HL-60/S4 treated with phorbol 12-myristate 13-acetate at 8.2 ng/mL for 4 days and 3 days (cell line): ENCODE data around the gene PPP1R14C.

ENCODE experiments used
- in situ Hi-C: fragments of 300-500 bp; cut with MboI; formaldehyde crosslinking; loops from 2 replicates; pipeline ENCODE4 v1.15.0; 2022; ENCODE audit warnings: low sequenced_read_pairs

PPP1R14C gene, protein sequence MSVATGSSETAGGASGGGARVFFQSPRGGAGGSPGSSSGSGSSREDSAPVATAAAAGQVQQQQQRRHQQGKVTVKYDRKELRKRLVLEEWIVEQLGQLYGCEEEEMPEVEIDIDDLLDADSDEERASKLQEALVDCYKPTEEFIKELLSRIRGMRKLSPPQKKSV

DNA sequence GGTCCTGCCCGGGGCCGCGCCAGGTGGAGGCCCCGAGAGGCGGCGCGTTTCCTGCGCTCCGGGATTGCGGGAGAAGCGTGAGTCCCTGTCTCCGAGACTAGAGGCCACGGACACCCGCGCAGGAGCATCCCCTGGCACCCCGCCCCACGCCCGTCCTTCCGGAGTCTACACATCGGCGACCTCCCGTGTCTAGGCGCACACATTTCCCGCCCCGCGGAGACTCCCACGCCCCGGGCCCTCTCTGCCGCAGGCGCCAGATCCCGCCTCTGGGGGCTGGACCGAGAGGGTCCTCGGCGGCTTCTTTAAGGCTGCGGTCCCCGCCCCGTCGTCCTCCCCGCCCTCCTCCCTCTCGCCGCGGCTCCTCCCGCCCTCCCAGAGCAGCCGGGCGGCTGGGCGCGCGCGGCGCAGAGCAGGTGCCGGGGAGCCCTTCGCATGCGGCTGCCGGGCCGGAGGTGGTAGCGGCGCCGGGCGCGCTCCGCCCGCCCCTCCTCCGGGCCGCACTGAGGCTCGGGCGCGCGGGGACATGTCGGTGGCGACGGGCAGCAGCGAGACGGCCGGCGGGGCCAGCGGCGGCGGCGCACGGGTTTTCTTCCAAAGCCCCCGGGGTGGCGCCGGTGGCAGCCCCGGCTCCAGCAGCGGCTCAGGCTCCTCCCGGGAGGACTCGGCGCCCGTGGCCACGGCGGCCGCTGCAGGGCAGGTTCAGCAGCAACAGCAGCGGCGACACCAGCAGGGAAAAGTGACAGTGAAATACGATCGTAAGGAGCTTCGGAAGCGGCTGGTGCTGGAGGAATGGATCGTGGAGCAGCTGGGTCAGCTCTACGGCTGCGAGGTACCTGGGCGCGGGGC lies at the start of gene PPP1R14C:
Gene PPP1R14C, plus strand, starts transcription at position 375 of the 846 bp plus-strand sequence. Its CDS starts 149 bp downstream, at position 524.
- in situ Hi-C loops = no loop called here

DNA sequence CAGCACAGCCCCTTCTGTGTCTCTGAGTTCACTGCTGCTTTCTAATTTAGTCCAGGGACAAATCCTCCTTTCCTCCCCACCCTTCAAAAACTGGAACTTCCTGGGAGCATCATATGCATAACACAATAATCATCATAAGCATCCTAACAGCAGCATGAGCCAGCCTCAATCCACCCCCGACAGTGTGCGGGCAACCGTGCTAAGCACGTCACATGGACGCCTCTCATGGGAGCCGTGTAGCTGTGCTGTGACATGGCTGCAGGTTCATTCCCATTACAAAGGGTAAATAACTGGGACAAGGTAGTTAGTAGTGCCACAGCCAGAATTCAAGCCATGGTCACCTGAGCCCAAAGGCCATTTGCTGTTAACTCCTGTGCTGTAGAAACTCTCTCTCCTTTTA lies 49.4 kb upstream of the PPP1R14C start:
- in situ Hi-C loops = no loop called here

DNA sequence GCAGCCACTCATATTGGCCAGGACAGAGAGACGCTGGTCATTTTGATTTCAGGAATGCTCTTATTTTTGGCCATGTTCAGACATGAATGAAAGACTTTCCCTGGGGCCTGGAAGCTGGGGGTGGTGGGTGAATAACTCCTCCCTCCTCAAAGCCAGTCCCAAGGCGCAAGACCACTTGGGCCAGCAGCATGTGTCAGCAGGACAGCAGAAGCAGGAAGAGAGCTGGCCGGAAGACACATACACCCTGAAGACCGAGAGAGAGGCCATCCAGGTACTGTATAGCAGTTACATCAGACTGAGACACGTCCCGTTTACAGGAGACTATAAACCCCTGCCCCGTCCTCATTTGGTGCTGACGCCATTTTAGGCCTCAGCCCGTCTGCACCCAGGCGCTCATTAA lies 44.7 kb upstream of the PPP1R14C start:
- in situ Hi-C loops = no loop called here

DNA sequence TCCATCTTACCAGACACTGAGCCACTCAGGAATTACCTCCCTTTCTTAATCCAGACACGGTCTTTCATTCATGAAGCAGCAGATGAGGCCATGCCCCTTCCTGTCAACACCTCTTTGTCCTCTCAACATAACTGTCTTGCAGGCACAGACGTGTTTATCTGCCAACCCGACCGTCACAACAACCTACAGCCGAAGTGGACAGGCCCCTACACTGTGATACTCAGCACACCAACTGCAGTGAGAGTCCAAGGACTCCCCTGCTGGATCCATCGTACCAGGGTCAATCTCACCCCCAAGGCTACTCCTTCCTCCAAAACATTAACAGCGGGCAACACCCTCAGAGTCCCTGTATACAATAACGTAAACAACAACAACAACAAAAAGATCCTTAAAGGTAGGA lies 43.3 kb upstream of the PPP1R14C start:
- in situ Hi-C loops = no loop called here

DNA sequence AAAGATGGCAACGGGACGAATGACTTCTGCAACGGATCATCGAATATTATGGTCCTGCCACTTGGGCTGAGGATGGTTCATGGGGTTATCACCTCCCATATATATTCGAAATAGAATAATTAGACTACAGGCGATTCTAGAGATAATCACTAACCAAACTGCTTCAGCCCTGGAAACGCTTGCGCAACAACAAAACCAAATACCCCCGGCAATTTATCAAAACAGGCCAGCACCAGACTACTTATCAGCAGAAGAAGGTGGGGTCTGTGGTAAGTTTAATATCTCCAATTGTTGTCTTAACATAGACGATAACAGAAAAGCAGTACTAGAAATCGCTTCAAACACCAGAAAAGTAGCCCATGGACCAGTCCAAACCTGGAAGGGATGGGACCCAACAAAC lies 42.9 kb upstream of the PPP1R14C start:
- in situ Hi-C loops = no loop called here

DNA sequence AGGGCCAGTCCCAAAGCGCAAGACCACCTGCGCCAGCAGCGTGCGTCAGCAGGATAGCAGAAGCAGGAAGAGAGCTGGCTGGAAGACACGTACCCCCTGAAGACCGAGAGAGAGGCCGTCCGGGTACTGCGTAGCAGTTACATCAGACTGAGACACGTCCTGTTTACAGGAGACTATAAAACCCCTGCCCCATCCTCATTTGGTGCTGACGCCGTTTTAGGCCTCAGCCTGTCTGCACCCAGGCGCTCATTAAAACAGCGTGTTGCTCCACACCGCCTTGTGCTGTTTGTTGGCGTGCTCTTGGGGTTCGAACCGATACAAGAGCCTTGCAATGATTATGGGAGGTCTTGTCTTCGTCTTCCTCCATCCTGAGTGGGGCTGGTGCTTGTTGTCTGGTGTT lies 42.1 kb upstream of the PPP1R14C start:
- in situ Hi-C loops = no loop called here

DNA sequence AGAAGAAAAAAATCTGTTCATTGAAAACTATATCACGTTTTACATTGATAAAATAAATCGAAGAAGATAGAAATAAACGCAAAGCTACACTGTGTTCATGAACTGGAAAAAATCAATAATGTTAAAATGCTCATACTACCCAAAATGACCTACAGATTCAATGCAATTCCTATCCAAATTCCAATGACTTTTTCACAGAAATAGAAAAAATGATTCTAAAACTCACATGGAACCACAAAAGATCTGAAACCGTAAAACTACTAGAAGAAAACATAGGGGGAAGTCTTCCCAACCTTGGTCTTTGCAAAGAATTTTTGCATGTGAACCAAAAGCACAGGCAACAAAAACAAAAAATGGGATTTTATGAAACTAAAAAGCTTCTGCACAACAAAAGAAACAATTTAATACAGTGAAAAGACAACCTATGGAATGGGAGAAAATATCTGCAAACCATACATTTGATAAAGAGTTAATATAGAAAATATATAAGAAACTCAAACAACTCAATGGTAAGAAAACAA lies 40.0 kb upstream of the PPP1R14C start:
- in situ Hi-C loops = no loop called here

DNA sequence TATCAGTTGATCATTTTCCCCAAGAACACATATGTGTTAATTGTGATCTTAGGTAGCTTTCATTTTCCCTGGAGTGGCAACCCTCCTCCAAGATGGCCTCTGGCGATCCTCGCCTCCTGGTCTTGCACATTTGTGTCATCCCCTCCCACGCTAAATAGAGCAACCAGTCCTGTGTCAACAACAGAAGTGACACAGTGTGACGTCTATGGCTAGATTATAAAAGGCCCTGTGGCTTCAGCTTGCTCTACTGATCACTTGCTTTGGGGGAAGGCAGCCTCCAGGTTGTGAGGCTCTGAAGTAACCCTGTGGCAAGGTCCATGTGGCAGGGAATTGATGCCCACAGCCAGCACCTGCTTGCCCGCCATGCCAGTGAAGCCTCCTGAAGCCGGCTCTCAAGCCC lies 30.6 kb upstream of the PPP1R14C start:
- in situ Hi-C loops = no loop called here

DNA sequence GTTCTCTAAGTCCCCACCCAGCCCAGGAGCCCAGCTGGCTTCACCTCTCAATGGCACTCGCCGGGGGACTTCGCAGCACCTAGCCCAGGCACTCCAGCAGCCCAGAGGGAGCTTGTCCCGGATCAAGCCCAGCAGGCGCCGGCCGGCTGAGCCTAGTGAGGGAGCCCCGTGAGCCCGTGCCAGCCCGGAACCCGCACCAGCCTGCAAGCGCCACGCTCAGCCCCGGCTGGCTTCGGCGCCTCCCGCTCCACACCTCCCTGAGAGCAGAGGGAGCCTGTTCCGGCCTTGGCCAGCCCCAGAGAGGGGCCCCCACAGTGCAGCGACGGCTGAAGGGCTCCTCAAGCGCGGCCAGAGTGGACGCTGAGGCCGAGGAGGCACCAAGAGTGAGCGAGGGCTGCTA lies 27.1 kb upstream of the PPP1R14C start:
- in situ Hi-C loops = no loop called here

DNA sequence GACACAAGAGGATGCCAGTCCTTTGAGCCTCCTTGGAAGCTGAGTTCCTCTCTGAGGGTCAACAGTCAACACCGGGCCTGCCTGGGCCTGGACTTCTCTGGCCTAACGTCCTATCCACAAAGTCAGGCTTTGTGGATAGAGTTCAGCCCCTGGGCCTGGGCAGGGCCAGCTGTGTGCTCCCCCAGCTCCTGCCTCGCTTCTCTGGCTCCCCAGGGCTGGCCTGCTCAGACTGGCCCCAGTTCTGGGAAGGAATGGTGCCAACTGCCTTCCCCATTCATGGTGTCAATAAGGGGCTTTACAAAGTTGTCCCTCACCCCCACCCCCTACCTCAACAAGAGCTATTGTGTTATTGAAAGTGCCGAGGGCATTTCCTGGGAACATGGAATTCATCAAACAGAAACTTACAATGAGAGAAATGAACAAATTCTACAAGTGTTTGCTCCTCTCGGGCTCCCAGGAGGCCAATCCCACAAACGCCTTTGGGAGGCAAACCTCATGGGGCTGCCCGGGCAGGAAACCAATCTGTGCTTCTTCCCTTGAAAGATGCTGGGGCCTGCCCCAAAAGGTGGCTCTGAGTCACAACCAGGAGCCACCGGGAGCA lies 26.5 kb upstream of the PPP1R14C start:
- in situ Hi-C loops = no loop called here

DNA sequence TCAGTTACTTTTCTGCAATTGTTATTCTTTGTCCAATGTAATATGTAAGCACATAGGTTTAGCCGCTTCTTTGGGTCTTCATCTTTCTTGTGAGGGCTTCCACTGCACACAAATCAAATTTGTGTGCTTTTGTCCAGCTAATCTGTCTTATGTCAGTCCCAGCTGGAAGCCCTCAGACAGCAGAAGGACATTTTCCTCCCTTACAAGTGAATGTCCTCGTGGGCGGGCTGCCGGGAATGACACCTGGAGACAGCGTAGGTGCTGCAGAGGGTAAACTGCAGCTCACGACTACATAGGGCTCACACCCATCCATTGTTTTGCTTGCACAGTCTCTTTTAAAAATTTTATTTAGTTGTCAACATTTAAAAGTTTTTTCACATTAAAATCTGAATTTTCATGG lies 24.6 kb upstream of the PPP1R14C start:
- in situ Hi-C loops = no loop called here

DNA sequence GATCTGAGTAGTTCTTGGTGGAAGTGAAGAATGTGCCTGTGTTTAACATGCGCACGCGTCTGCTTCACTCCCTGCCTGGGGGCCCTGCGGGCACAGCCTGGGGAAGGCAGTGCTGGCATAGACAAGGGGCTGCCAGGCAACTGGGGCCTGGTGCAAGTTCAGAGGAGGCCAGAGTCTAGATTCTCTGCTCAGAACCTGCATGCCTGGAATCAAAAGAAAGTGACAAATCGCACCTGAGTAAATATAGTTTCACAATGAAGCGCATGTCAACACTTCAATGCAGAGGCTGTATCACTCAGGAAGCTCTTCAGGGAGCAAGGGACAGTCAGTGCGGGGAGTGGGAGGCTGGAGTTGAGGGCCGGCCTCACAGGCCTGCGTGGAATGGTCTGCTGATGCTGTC lies 24.2 kb upstream of the PPP1R14C start:
- in situ Hi-C loops = no loop called here

DNA sequence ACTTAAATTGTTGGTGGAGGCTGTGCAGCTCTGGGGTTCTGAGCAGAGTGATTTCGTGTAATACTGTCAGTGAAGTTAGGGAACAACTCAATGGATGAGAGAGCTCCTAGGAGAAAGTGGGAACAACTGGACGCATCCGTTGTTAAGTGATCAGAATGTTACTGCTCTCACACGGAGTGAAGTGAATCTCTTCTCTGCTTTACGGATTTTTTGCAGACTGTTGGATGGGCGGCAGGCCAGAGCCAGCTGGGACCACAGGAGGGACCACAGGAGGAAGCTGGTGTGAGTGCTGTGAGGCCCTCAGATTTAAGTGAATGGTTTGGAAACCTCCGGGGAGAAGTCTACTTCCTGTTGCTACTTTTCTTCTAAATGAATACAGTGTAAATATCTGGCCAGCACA lies 23.7 kb upstream of the PPP1R14C start:
- in situ Hi-C loops = no loop called here

DNA sequence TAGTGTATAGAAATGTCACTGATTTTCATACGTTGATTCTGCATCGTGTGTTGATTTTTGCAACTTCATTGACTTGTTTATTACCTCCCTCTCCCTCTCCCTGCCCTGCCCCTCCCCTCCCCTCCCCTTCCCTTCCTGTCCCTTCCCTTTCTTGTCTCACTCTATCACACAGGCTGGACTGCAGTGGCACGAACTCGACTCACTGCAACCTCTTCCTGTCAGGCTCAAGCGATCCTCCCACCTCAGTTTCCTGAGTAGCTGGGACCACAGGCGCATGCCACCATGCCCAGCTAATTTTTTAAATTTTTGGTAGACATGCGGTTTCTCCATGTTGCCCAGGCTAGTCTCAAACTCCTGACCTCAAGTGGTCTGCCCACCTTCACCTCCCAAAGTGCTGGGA lies 19.2 kb upstream of the PPP1R14C start:
- in situ Hi-C loops = no loop called here

DNA sequence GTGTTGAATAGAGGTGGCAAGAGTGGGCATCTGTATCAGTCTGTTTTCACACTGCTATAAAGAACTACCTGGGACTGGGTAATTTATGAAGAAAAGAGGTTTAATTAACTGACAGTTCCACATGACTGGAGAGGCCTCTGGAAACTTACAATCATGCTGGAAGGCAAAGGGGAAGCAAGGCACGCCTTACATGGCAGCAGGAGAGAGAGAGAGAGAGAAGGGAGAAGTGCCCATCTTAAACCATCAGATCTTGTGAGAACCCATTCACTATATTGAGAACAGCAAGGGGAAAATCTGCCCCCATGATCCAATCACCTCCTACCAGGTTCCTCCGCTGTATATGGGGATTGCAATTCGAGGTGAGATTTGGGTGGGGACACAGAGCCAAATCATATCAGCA lies 18.6 kb upstream of the PPP1R14C start:
- in situ Hi-C loops = no loop called here

DNA sequence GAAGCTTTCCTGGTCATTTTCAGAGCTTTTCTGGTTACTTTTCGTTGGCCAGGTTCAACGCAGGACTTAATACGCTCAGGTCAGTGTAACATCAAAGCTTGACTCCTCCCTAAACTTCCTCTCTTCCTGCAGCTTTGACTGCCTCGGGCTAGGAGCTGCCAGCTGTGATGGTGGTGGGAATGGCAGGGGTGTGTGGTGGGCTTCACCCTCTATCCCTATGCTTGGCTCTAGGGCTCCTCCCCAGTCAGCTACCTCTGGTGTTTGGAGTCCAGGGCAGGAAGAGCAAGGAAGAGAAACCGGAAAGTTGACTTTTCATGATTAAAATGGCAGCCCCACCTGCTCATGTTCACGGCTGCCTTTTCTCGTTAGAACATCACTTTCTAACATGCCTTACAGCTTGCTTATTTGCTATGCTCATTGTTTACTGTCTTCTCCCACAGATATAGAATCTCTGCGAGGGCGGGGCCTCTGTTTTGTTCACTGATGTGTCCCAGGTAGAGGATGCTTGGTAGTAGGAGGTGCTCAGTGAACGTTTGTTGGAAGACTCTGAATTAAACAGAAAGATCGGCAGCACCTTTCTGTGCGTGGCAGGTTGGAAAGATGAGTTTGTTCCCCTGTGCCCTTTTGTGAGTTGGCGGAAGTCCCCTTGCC lies 16.1 kb upstream of the PPP1R14C start:
- in situ Hi-C loops = no loop called here

DNA sequence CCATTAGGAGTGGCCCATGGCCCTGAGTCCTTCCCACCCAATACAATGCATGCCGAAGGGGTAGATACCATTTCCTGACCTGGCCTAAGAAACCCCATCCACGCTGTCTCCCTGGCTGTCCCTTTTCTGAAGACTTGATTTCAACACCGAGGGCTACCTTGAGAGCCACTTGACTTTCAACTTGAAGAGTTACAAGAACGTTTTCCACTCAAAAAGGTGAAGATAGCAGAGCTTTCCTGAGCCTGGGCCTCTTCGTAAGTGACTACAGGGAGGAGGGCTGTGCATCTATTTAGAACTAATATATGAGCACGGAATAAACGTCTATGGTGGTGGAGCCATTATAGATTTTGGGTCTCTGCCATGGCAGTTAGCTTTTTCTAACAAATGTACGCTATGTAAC lies 14.4 kb upstream of the PPP1R14C start:
- in situ Hi-C loops = no loop called here

DNA sequence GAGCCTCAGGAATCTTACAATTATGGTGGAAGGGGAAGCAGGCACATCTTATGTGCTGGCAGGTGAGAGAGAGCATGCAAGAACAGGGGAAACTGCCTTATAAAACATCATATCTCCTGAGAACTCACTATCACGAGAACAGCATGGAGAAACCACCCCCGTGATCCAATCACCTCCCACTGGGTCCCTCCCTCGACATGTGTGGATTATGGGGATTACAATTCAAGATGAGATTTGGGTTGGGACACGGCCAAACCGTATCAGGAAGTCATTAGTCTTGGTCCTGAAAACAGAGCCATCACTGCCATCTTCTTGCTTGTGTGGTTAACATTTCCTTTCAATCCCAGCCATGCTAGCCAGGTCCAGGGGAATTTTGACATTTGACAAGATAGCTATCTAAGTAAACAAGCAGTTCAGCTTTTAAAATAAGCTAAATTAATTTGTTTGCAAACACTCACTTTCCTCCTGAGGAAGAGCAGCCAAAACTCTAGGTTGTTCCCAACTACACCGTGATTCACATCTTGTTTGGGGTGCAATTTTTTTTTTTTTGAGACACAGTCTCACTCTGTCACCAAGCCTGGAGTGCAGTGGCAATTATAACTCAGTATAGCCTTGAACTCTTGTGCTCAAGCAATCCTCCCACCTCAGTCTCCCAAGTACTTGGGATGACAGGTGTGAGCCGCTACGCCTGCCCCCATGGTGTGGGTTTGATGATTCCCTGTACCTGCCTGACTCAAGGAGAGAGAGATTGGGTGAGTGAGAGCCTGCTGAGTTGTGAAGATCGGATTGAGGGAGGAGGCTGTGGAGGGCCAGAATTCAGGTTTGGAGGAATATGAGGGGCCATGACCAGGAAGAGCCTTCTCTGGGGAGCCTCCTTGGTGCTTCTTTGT lies 13.0 kb upstream of the PPP1R14C start:
- in situ Hi-C loops = no loop called here

DNA sequence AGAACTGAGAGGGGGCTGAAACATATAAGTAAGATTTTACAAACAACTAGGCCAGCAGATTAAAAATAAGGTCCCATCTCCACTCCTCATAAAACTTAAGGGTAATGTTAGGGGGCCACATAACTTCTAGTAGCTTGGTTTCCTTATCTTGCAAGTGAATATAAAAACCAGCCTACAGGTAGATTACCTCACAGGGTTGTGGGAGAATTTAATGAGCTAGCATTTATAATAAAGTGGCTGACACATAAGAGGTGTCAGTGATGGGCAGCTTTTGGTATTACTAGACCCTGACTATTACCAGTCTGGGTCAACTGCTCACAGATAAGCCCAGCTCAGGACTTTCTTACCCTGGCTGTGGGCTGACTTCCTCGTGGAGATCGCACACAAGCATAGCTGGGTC lies 9.2 kb upstream of the PPP1R14C start:
- in situ Hi-C loops = no loop called here

DNA sequence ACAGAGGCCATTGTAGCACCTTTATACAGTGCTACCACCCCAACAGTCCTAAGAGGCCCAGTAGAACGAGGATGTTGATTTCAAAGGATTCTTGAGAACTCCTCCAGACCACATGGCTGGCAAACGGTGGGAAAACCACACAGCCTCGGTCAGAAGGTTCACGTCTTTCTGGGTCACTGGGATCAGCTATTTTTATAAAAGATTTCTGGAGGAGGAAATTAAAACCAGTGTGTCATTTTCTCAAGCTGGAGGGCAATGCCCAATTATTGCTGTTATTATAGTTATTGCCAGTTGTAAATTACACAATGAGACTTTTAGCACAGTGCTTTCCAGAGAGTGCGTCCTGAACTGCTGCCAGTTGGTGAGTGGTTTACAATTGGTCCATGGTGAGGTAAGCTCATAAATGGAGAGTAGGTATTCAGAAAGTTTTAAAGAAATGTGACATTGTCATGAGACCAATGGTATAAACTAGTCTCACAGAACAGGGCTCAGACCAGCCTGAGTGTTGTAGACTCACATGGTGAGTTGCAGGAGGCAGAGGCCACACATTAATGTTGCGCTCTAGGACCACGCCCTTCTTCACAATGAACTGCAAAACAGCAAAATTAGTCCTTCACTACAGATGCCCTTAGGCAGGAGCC lies 8.4 kb upstream of the PPP1R14C start:
- in situ Hi-C loops = no loop called here
